ENCODE results near the gene R3HDM1.

- TF ChIP-seq POLR2AphosphoS5 (IDR thresholded peaks at IDR 0.05) (no peak), CTCF (IDR thresholded peaks at IDR 0.05) (no peak), POLR2A (IDR thresholded peaks at IDR 0.05) (no peak), EP300 (IDR thresholded peaks at IDR 0.05) (no peak)
Measured at GRCh38 chr2:135573620-135574019, 42.3 kb downstream of the R3HDM1 start.

Data from gastroesophageal sphincter (tissue), 3 donors.